Rectal smooth muscle tissue (tissue), 1 donor: ENCODE measurements around the gene GTF2H2.
"Not testable (repeated sequence)": the region's sequence is repeated elsewhere in the genome, so short reads cannot be mapped to it uniquely, and the experiment has no call there.

Source experiments
- H3K27ac ChIP-seq: one replicate; pipeline ENCODE4 v1.7.0; 2013; ENCODE audit warnings: low read depth, low read length, inconsistent platforms
- H3K27me3 ChIP-seq: one replicate; pipeline ENCODE4 v1.7.0; 2013; ENCODE audit warnings: low read length; ENCODE audit not compliant: control insufficient read depth, insufficient read depth
- H3K36me3 ChIP-seq: one replicate; pipeline ENCODE4 v1.7.0; 2013; ENCODE audit warnings: low read length; ENCODE audit not compliant: control insufficient read depth, insufficient read depth
- H3K4me1 ChIP-seq: one replicate; pipeline ENCODE4 v1.7.0; 2013; ENCODE audit warnings: low read length; ENCODE audit not compliant: control insufficient read depth, insufficient read depth
- H3K4me3 ChIP-seq: one replicate; pipeline ENCODE4 v1.7.0; 2013; ENCODE audit warnings: low read length
- H3K9ac ChIP-seq: one replicate; pipeline ENCODE4 v1.7.0; 2013; ENCODE audit warnings: low read length

The GTF2H2 gene

DNA sequence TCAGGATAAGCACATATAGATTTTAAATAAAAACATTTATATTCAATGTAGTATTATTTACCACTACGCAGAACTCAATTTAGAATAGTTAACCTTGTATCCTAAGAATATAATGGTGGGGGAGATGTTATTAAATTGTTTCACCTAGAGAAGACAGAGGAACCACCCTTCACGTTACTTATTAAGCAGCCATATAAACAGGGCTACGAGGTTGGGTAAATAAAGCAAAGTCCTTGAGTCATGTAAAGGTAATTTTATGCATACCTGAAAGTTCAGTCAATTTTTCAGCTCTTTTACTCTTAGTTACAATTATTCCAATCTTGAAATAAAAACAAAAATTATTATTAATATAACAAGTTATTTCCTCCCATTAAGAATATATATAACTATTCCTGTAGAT lies 8.1 kb downstream of the GTF2H2 start:
- H3K9ac ChIP-seq, H3K4me1 ChIP-seq, H3K36me3 ChIP-seq, H3K27me3 ChIP-seq, H3K4me3 ChIP-seq, H3K27ac ChIP-seq: not testable (repeated sequence)

DNA sequence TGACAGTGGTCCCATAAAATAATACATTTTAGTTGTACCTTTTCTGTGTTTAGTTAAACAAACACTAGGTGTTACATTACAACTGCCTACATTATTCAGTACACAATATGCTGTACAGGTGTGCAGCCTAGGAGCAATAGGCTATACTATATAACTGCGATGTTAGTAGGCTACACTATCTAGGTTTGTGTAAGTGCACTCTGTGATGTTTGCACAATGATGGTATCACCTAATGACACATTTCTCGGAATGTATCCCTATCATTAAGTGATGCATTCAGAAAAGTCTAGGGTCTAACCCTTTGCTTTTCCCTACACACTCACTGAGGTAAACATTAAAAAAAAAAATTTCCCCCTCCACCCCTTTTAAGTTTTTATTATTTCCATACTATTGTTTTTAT lies 22.7 kb downstream of the GTF2H2 start:
- not testable (repeated sequence) for H3K9ac ChIP-seq, H3K36me3 ChIP-seq, H3K27ac ChIP-seq, H3K4me1 ChIP-seq, H3K27me3 ChIP-seq, H3K4me3 ChIP-seq

DNA sequence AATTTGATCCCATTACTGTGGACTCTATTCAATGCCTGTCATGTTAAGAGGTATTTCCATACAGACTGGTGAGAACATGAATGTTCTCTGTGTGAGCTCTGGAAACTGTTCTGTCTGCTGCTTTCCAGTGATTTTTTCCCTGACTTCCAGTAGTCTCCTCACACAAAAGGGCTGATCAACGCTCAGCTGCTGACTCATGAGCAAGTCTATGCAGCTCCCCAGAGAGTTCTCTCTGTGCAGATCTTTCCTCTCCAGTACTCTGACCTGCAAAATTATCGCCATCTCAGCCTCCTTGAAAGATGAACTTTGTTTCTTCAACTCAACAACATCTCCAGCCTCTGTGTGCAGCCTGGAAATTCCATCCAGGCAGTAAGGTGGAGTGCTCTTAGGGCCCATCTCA lies 23.3 kb downstream of the GTF2H2 start:
- not testable (repeated sequence) for H3K4me3 ChIP-seq, H3K9ac ChIP-seq, H3K36me3 ChIP-seq, H3K4me1 ChIP-seq, H3K27me3 ChIP-seq, H3K27ac ChIP-seq

DNA sequence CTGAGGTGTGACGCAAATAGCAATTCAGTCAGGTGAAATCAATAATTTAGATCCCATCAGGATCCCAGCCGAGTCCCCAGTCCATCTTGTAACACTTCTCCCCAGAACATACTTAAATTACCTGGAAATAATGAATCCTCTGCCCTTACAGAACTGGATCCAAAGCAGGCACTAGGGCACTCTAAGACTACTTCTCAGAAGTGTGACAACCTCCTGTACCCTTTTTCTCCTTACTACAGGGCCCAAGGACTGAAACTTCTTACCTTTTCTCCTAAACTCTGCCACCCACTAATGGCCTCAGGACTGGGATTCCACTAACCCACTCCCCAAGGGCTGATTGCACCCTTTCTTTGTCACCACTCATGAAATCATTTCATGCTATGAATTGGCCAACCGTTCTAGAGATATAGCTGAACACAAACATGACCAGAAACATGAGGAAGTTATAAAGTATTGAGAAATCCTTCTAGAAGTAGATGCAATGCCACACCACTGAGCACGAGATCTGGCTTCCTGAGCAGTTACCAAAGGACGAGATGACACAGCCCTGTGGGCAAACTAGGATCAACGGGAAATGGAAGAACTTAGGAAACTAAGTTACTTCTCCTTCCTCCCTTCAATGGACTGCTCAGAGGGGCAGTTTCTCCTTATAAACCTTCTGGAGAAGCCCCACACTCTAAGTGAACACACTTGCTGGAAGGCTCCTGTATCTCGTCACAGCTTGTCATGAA lies 36.3 kb downstream of the GTF2H2 start:
- not testable (repeated sequence) for H3K4me3 ChIP-seq, H3K4me1 ChIP-seq, H3K27me3 ChIP-seq, H3K36me3 ChIP-seq, H3K9ac ChIP-seq, H3K27ac ChIP-seq

DNA sequence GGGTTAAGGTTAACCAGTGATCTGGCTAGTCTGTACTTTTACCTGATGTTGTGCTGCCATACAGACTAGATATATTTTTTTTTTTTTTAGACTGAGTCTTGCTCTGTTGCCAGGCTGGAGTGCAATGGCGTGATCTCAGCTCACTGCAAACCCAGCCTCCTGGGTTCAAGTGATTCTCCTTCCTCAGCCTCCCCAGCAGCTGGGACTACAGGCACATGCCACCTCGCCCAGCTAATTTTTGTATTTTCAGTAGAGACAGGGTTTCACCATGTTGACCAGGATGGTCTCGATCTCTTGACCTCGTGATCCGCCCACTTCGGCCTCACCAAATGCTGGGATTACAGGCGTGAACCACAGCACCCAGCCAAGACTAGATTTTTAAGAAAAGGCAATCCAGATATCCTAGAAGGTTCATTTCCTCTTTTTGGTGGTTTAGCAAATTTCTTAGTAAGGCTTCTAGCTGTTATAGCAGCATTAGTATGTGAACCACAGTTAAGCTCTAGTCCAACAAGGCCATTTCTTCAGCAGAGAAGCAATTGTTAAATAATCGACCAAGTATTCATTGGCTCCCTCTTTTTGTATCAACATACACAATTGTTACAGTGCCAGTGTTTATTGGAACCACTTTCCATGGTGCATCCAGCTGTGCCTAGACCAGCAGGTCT lies 42.1 kb downstream of the GTF2H2 start, which contains the start of gene NAIP:
Gene NAIP, minus strand, starts transcription at position 51 of the 665 bp plus-strand sequence. CDS start 12,424 bp downstream, outside the sequence.
- H3K36me3 ChIP-seq, H3K4me1 ChIP-seq, H3K27me3 ChIP-seq, H3K9ac ChIP-seq, H3K4me3 ChIP-seq, H3K27ac ChIP-seq: not testable (repeated sequence)

DNA sequence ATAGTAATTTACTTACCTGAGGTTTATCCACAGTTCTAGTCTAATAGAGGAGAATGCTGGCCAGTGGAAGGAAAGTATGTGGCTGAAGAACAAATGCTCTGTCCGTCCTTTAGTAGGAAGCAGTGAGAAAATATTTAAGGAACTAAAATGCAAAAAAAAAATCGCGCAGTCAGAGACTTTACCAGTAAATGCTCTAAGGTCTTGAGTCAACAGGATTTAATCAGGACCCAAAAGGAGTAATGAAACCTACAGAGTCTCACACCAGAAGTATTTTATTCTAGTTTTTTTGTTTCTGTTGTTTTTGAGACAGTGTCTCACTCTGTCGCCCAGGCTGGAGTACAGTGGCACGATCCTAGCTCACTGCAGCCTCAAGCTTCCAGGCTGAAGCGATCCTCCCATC lies 46.8 kb downstream of the GTF2H2 start:
- H3K4me3 ChIP-seq, H3K27ac ChIP-seq, H3K9ac ChIP-seq, H3K36me3 ChIP-seq, H3K4me1 ChIP-seq, H3K27me3 ChIP-seq: not testable (repeated sequence)

DNA sequence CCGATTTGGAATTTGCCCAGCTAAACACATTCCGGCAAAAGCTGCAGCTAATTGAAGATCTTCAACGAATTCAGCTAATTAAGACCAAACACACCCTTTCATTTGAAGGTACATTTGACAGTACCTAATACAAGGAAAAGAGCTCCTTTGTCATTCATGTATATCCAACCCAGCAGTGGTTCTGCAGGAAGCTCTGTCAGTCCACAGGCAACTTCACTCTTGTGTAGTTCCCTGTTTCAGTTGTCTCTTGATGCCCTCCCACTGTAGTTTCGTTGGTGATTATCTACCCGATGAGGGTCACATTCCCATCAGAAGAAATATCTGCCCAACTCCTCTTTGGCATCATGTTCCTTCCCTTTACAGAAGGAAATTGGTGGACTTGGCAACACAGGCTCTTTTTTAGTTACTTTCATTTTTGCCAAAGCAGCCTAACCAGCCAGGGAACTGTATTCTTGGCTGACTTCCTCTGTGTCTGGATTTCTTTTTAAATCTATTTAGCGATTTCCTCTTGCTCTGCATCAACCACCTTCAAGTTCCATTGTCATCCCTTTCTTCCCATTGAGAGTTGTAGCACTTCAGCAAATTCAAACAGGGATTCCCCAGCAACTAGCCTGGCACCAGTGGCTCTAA lies 49.0 kb downstream of the GTF2H2 start:
- H3K27me3 ChIP-seq, H3K4me3 ChIP-seq, H3K9ac ChIP-seq, H3K4me1 ChIP-seq, H3K27ac ChIP-seq, H3K36me3 ChIP-seq: not testable (repeated sequence)

DNA sequence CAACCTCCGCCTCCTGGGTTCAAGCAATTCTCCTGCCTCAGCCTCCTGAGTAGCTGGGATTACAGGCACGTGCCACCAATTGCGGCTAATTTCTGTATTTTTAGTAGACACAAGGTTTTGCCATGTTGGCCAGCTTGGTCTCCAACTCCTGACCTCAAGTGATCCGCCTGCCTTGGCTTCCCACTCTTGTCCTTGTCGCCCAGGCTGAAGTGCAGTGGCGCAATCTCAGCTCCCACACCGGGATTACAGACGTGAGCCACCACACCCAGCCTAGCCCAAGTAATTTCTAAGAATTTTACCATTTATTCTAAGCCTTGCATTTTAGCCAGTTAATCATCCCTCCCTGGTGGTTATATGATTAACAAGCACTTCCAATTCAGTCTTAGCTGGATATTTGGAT lies 53.3 kb downstream of the GTF2H2 start:
- Histone ChIP-seq H3K4me3 (no peak overlapping the region), H3K4me1 (no peaks in the 10 kb centered on the region), H3K27ac (no peak overlapping the region), H3K36me3 (no peaks in the 10 kb centered on the region), H3K9ac (no peak overlapping the region), H3K27me3 (no peaks in the 10 kb centered on the region)

DNA sequence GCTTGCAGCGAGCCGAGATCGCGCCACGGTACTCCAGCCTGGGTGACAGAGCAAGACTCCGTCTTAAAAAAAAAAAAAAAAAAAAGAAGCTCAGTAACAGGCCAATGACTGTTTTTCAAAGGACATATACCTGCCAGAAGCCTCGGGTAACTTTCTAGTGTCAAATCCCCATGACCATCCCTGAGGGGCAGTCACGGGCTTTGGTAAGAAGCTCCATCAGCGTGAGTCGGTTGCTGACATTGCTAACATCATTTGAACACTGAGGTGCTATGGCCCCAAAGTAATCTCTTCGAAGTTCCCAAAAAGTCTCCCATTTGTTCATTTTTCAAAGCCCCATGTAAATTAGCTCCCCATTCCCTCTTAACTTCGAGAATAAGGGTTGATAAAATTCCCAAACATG lies 53.9 kb downstream of the GTF2H2 start:
- Histone ChIP-seq H3K4me1 (no peaks in the 10 kb centered on the region), H3K36me3 (no peaks in the 10 kb centered on the region), H3K9ac (no peak overlapping the region), H3K4me3 (no peak overlapping the region), H3K27ac (no peak overlapping the region), H3K27me3 (no peaks in the 10 kb centered on the region)

DNA sequence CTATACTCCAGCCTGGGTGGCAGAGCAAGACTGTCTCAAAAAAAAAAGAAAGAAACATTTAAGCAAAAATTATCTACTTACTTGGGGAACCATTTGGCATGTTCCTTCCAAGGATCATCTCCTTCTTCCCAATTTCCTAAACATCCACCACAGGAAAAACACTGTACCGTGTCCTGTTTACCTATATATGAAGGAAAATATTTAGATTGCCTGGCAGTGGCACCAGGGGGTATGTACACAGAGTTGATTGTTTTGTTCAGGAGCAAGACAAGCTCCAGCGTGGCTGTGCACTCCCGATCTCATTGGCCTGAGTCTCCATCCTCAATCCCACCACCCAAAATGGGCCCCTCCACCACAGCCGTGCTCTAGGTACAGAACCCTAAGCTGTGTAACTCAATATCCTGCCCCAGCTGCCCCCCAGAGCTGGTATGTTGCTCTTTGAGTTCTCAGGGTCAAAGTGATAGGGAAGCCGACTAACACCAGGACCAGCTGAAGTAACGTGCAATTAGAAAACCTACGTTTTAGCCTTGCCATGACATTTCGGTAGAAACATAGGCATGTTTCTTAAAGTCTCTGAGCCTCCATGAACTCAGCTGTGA lies 56.2 kb downstream of the GTF2H2 start:
- Histone ChIP-seq H3K36me3 (no peaks in the 10 kb centered on the region), H3K27ac (no peak overlapping the region), H3K4me3 (no peak overlapping the region), H3K4me1 (no peaks in the 10 kb centered on the region), H3K9ac (no peak overlapping the region), H3K27me3 (no peaks in the 10 kb centered on the region)

DNA sequence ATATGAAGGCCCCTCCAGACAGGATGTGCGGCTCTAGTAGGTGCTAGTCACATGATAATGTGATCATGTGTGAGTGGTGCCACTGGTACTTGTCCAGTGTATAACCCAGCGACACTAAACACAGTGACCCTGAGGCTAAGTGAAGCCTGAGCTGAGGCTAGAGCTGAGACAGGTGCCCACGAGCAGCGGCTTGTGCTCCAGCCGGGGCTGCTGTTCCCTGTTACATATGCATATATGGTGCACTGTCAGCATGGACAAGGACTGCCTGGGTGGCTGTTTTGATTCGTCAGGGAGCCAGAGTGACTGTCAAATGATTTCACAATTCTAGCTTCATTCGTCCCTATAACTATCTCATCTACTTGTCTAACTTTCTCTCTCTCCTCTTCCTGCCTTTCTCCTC lies 60.5 kb downstream of the GTF2H2 start:
- H3K27ac ChIP-seq, H3K4me3 ChIP-seq, H3K27me3 ChIP-seq, H3K4me1 ChIP-seq, H3K9ac ChIP-seq, H3K36me3 ChIP-seq: not testable (repeated sequence)
